ENCODE results near the gene STPG3. TPM values are rescaled to one million over a fixed set of nuclear protein-coding genes. Genes with fewer than 3 reads are reported as not detected.

The STPG3 gene
- total and polyA plus RNA-seq, 4 experiments from 2014 or later, result not detected

- no peaks in the 10 kb centered on the region for H3K9me3 Mint-ChIP-seq
- H3K4me1 Mint-ChIP-seq, result peaks cover 6 to 27% (median 13%) of the 10 kb centered on the region in 4 donors
- H3K4me3 Mint-ChIP-seq, result peak overlapping the region in 7 of 8 donors; percentile 64 to 89 (median 82)
- Histone ChIP-seq H3K4me3 (ENCODE audit: low read length in 2 of 2) (peak overlapping the region in 1 of 2 donors; percentile 58), H3K27ac (ENCODE audit: low read depth, low read length) (no peak overlapping the region), H3K27me3 (ENCODE audit: insufficient read depth, low read length) (peaks cover 24% of the 10 kb centered on the region), H3K4me1 (ENCODE audit: insufficient read depth, low read length) (peaks cover 31% of the 10 kb centered on the region), H3K36me3 (ENCODE audit: insufficient read depth, low read length) (no peaks in the 10 kb centered on the region), H3K9me3 (ENCODE audit: control insufficient read depth in 1 of 2, low read length in 2 of 2) (no peaks in the 10 kb centered on the region)
- H3K27ac Mint-ChIP-seq, result peak overlapping the region in 1 of 7 donors; percentile 15
- intact Hi-C loops (cut with micrococcal nuclease), result loop anchor here (1.0 to 10.0 kb wide), 2 partner anchors 60 to 233 kb away; partner anchors contain the start of gene TUBB4B
- no peaks in the 10 kb centered on the region for H3K36me3 Mint-ChIP-seq
- ChIA-PET CTCF (ENCODE audit: partially characterized antibody) (interaction anchor here (0.6 to 1.7 kb wide), 8 partner anchors 12 to 223 kb away, joined by 3 to 4 read pairs (median 3); no protein-coding TSS in a partner anchor), POLR2A (ENCODE audit: partially characterized antibody) (interaction anchor here (1.0 to 1.7 kb wide), 4 partner anchors 49 to 122 kb away, joined by 3 to 11 read pairs (median 5); partner anchors contain the start of genes EXD3, NOXA1 and TUBB4B)
- peaks cover 9 to 15% of the 10 kb centered on the region in 2 donors for H3K27me3 Mint-ChIP-seq
- DNase-seq, result no peak
Observed at GRCh38 chr9:137301081-137301947, 50.2 kb downstream of the STPG3 start.

DNA sequence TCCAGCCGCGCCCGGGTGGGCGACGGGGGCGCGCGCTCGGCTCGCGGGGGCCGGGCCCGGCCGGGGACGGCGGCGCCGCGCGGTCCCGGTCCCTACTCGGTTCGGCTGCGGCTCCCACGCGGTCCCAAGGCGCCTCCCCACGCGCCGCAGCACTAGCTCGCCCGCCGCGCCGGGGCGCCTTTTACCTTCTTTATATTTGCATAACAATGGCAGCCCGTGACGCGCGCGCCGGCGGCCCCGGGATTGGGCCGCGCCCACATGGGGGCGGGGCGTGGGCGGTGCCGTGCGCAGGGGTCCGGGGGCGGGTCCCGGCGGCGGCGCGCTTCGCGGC, 51.0 kb downstream of the STPG3 start, which contains the start of gene NRARP:
Gene NRARP (minus strand): TSS at position 154 of the 331 bp plus-strand sequence. CDS start 343 bp downstream, outside the sequence.
- Mint-ChIP-seq H3K4me3 (peak within 1 kb of the TSS in 7 of 8 donors; percentile 58 to 85 (median 66)), H3K27ac (peak within 1 kb of the TSS in 1 of 7 donors; percentile 35), H3K27me3 (peaks cover 3 to 9% of the 10 kb centered on the region in 2 donors), H3K36me3 (no peaks in the 10 kb centered on the region), H3K9me3 (no peaks in the 10 kb centered on the region), H3K4me1 (peaks cover 3 to 23% (median 13%) of the 10 kb centered on the region in 4 donors)
- DNase-seq, result peak; percentile 87 to 90 (median 88)
- Histone ChIP-seq H3K9me3 (ENCODE audit: control insufficient read depth in 1 of 2, low read length in 2 of 2) (no peaks in the 10 kb centered on the region), H3K4me1 (ENCODE audit: insufficient read depth, low read length) (peaks cover 32% of the 10 kb centered on the region), H3K4me3 (ENCODE audit: low read length in 2 of 2) (peak within 1 kb of the TSS in 1 of 2 donors; percentile 58), H3K27ac (ENCODE audit: low read depth, low read length) (peak within 1 kb of the TSS; percentile 15), H3K36me3 (ENCODE audit: insufficient read depth, low read length) (no peaks in the 10 kb centered on the region), H3K27me3 (ENCODE audit: insufficient read depth, low read length) (peaks cover 16% of the 10 kb centered on the region)
- ChIA-PET POLR2A (ENCODE audit: partially characterized antibody) (interaction anchor here (1.0 to 1.7 kb wide), 4 partner anchors 50 to 122 kb away, joined by 3 to 11 read pairs (median 5); partner anchors contain the start of genes EXD3, NOXA1 and TUBB4B), CTCF (ENCODE audit: partially characterized antibody) (interaction anchor here (0.6 to 1.7 kb wide), 8 partner anchors 11 to 223 kb away, joined by 3 to 4 read pairs (median 3); no protein-coding TSS in a partner anchor)
- intact Hi-C loops (cut with micrococcal nuclease), result loop anchor here (1.0 to 10.0 kb wide), 2 partner anchors 143 to 233 kb away; no protein-coding TSS in a partner anchor

GRCh38 chr9:137302449-137303150, 51.5 kb downstream of the STPG3 start:
- peaks cover 32% of the 10 kb centered on the region for H3K4me1 ChIP-seq (ENCODE audit: insufficient read depth, low read length)
- no peak overlapping the region for H3K4me3 Mint-ChIP-seq
- H3K27ac ChIP-seq (ENCODE audit: low read depth, low read length), result peak overlapping the region; percentile 15
- peaks cover 2 to 6% of the 10 kb centered on the region in 2 donors for H3K27me3 Mint-ChIP-seq
- no peaks in the 10 kb centered on the region for H3K36me3 Mint-ChIP-seq
- H3K36me3 ChIP-seq (ENCODE audit: insufficient read depth, low read length), result no peaks in the 10 kb centered on the region
- peaks cover 3 to 26% (median 14%) of the 10 kb centered on the region in 4 donors for H3K4me1 Mint-ChIP-seq
- H3K9me3 ChIP-seq (ENCODE audit: control insufficient read depth in 1 of 2, low read length in 2 of 2), result no peaks in the 10 kb centered on the region
- peak overlapping the region in 1 of 7 donors; percentile 35 for H3K27ac Mint-ChIP-seq
- intact Hi-C loops (cut with micrococcal nuclease), result loop anchor here (1.0 to 10.0 kb wide), 2 partner anchors 143 to 232 kb away; no protein-coding TSS in a partner anchor
- H3K27me3 ChIP-seq (ENCODE audit: insufficient read depth, low read length), result peaks cover 15% of the 10 kb centered on the region
- no peak overlapping the region for H3K4me3 ChIP-seq (ENCODE audit: low read length in 2 of 2)
- H3K9me3 Mint-ChIP-seq, result no peaks in the 10 kb centered on the region
- ChIA-PET POLR2A (ENCODE audit: partially characterized antibody) (interaction anchor here (0.9 to 1.7 kb wide), 3 partner anchors 60 to 121 kb away, joined by 3 to 11 read pairs (median 7); partner anchors contain the start of genes EXD3, NOXA1 and TUBB4B), CTCF (ENCODE audit: partially characterized antibody) (interaction anchor here (0.9 to 1.7 kb wide), 5 partner anchors 11 to 223 kb away, joined by 3 to 4 read pairs (median 3); no protein-coding TSS in a partner anchor)
- DNase-seq, result no peak

Other genes starting within 250 kb of the STPG3 start
- gene ABCA2, start 223.0 kb upstream of the STPG3 start, total RNA-seq, result 10 to 100 TPM; 63.8 to 68.6 TPM
- gene ABCA2, start 223.0 kb upstream of the STPG3 start, polyA plus RNA-seq, result 10 to 100 TPM in 1 of 2 donors, 1 to 10 TPM in 1; 2.6 to 10.8 TPM
- gene FUT7, start 219.2 kb upstream of the STPG3 start, total RNA-seq, result 1 to 10 TPM; 3.4 to 4.6 TPM
- gene FUT7, start 219.2 kb upstream of the STPG3 start, polyA plus RNA-seq, result 10 to 100 TPM; 22.6 to 43.8 TPM
- gene NPDC1, start 205.1 kb upstream of the STPG3 start, total RNA-seq, result 10 to 100 TPM; 20.7 to 21.4 TPM
- gene NPDC1, start 205.1 kb upstream of the STPG3 start, polyA plus RNA-seq, result 10 to 100 TPM; 22.8 to 32.2 TPM
- gene ENTPD2, start 197.2 kb upstream of the STPG3 start, total RNA-seq, result not detected
- not detected for gene ENTPD2, start 197.2 kb upstream of the STPG3 start, polyA plus RNA-seq
- under 1 TPM; 0.09 to 0.11 TPM for gene SAPCD2, start 180.7 kb upstream of the STPG3 start, total RNA-seq
- gene SAPCD2, start 180.7 kb upstream of the STPG3 start, polyA plus RNA-seq, result under 1 TPM; 0.10 to 0.15 TPM
- gene UAP1L1, start 173.8 kb upstream of the STPG3 start, total RNA-seq, result 10 to 100 TPM; 10.6 to 12.5 TPM
- 1 to 10 TPM in 1 of 2 donors, under 1 TPM in 1; 0.81 to 2.9 TPM for gene UAP1L1, start 173.8 kb upstream of the STPG3 start, polyA plus RNA-seq
- 10 to 100 TPM; 63.3 to 71.0 TPM for gene MAN1B1, start 164.3 kb upstream of the STPG3 start, total RNA-seq
- gene MAN1B1, start 164.3 kb upstream of the STPG3 start, polyA plus RNA-seq, result 10 to 100 TPM; 35.4 to 37.5 TPM
- gene DPP7, start 136.6 kb upstream of the STPG3 start, total RNA-seq, result 100 to 1,000 TPM; 357 to 362 TPM
- 100 to 1,000 TPM; 135 to 206 TPM for gene DPP7, start 136.6 kb upstream of the STPG3 start, polyA plus RNA-seq
- not detected for gene GRIN1, start 112.1 kb upstream of the STPG3 start, total RNA-seq
- not detected for gene GRIN1, start 112.1 kb upstream of the STPG3 start, polyA plus RNA-seq
- not detected for gene LRRC26, start 81.2 kb upstream of the STPG3 start, total RNA-seq
- not detected for gene LRRC26, start 81.2 kb upstream of the STPG3 start, polyA plus RNA-seq
- not detected for gene TMEM210, start 79.2 kb upstream of the STPG3 start, total RNA-seq
- not detected for gene TMEM210, start 79.2 kb upstream of the STPG3 start, polyA plus RNA-seq
- 100 to 1,000 TPM; 116 to 125 TPM for gene ANAPC2, start 62.7 kb upstream of the STPG3 start, total RNA-seq
- gene ANAPC2, start 62.7 kb upstream of the STPG3 start, polyA plus RNA-seq, result 1 to 10 TPM; 3.2 to 5.7 TPM
- gene SSNA1, start 62.6 kb upstream of the STPG3 start, total RNA-seq, result 10 to 100 TPM; 48.6 to 49.5 TPM
- 100 to 1,000 TPM; 117 to 161 TPM for gene SSNA1, start 62.6 kb upstream of the STPG3 start, polyA plus RNA-seq
- gene TPRN, start 50.5 kb upstream of the STPG3 start, total RNA-seq, result 1 to 10 TPM; 8.5 to 8.6 TPM
- under 1 TPM; 0.27 to 0.45 TPM for gene TPRN, start 50.5 kb upstream of the STPG3 start, polyA plus RNA-seq
- 10 to 100 TPM; 39.5 to 42.9 TPM for gene TMEM203, start 45.6 kb upstream of the STPG3 start, total RNA-seq
- 100 to 1,000 TPM; 129 to 170 TPM for gene TMEM203, start 45.6 kb upstream of the STPG3 start, polyA plus RNA-seq
- gene NDOR1, start 45.6 kb upstream of the STPG3 start, total RNA-seq, result 10 to 100 TPM; 36.7 to 37.1 TPM
- 1 to 10 TPM; 4.6 to 9.5 TPM for gene NDOR1, start 45.6 kb upstream of the STPG3 start, polyA plus RNA-seq
- gene RNF208, start 29.0 kb upstream of the STPG3 start, total RNA-seq, result 1 to 10 TPM in 1 of 2 experiments, under 1 TPM in 1; 0.64 to 1.3 TPM
- not detected for gene RNF208, start 29.0 kb upstream of the STPG3 start, polyA plus RNA-seq
- gene CYSRT1, start 26.1 kb upstream of the STPG3 start, total RNA-seq, result under 1 TPM in 1 of 2 experiments, not detected in 1; 0.25 TPM
- not detected for gene CYSRT1, start 26.1 kb upstream of the STPG3 start, polyA plus RNA-seq
- gene RNF224, start 23.8 kb upstream of the STPG3 start, total RNA-seq, result not detected
- gene RNF224, start 23.8 kb upstream of the STPG3 start, polyA plus RNA-seq, result not detected
- not detected for gene SLC34A3, start 20.4 kb upstream of the STPG3 start, total RNA-seq
- not detected for gene SLC34A3, start 20.4 kb upstream of the STPG3 start, polyA plus RNA-seq
- gene TUBB4B, start 10.0 kb upstream of the STPG3 start, total RNA-seq, result 100 to 1,000 TPM in 1 of 2 experiments, 10 to 100 TPM in 1; 99.8 to 103 TPM
- gene TUBB4B, start 10.0 kb upstream of the STPG3 start, polyA plus RNA-seq, result 10 to 100 TPM; 53.1 to 64.1 TPM
- gene NELFB, start 4.0 kb downstream of the STPG3 start, total RNA-seq, result 10 to 100 TPM; 44.3 to 44.9 TPM
- 10 to 100 TPM; 28.3 to 28.7 TPM for gene NELFB, start 4.0 kb downstream of the STPG3 start, polyA plus RNA-seq
- 1 to 10 TPM; 2.1 TPM for gene TOR4A, start 26.4 kb downstream of the STPG3 start, total RNA-seq
- gene TOR4A, start 26.4 kb downstream of the STPG3 start, polyA plus RNA-seq, result under 1 TPM; 0.46 to 0.78 TPM
- gene NRARP, start 51.0 kb downstream of the STPG3 start, total RNA-seq, result under 1 TPM; 0.25 to 0.29 TPM
- gene NRARP, start 51.0 kb downstream of the STPG3 start, polyA plus RNA-seq, result not detected
- gene EXD3, start 171.9 kb downstream of the STPG3 start, total RNA-seq, result 10 to 100 TPM; 21.4 to 21.9 TPM
- 1 to 10 TPM; 2.5 to 7.1 TPM for gene EXD3, start 171.9 kb downstream of the STPG3 start, polyA plus RNA-seq
- gene NOXA1, start 172.1 kb downstream of the STPG3 start, total RNA-seq, result 1 to 10 TPM; 4.5 to 5.6 TPM
- gene NOXA1, start 172.1 kb downstream of the STPG3 start, polyA plus RNA-seq, result under 1 TPM; 0.29 to 1.00 TPM
- not detected for gene ENTPD8, start 190.1 kb downstream of the STPG3 start, total RNA-seq
- gene ENTPD8, start 190.1 kb downstream of the STPG3 start, polyA plus RNA-seq, result not detected
- gene NSMF, start 208.0 kb downstream of the STPG3 start, total RNA-seq, result 10 to 100 TPM; 18.3 to 20.9 TPM
- 10 to 100 TPM in 1 of 2 donors, 1 to 10 TPM in 1; 3.8 to 10.6 TPM for gene NSMF, start 208.0 kb downstream of the STPG3 start, polyA plus RNA-seq

Measured in CD4-positive, alpha-beta memory T cell (primary cell).